OCI-LY7 (cell line): ENCODE results near the gene PRTN3. TPM values are rescaled to one million over a fixed set of nuclear protein-coding genes. Genes with fewer than 3 reads are reported as not detected.
"Not testable (repeated sequence)": the region's sequence is repeated elsewhere in the genome, so short reads cannot be mapped to it uniquely, and the experiment has no call there.

Experiments
- BruUV-seq: library from RNA; stranded (reverse); fragments of 400-500 nt; replicated peaks from 2 replicates; lab custom pipeline; 2021; lab: Mats Ljungman, UMichigan
- CTCF ChIA-PET: fragments of 300-600 bp; sonication (Branson Sonifier 250); formaldehyde crosslinking; loops from one replicate; lab custom pipeline; 2022; ENCODE audit warnings: antibody characterized with exemption; ENCODE audit not compliant: unreplicated experiment; lab: Charles Lee
- POLR2A ChIA-PET: fragments of 300-600 bp; sonication (Branson Sonifier 250); formaldehyde crosslinking; loops from one replicate; lab custom pipeline; 2022; ENCODE audit warnings: antibody characterized with exemption; lab: Charles Lee
- DNase-seq: peaks from one replicate; pipeline ENCODE4 v3.0.0-alpha.2; 2015; ENCODE audit warnings: low spot score
- H2AFZ ChIP-seq: fragments of 200-600 bp; sonication (generic), shearing (Covaris generic); 2 replicates; pipeline ENCODE4 v1.6.1; 2014; ENCODE audit warnings: mild to moderate bottlenecking, antibody characterized with exemption, low read length, moderate library complexity
- H3K27ac ChIP-seq: fragments of 200-600 bp; sonication (generic); 2 replicates; pipeline ENCODE4 v1.5.1; 2014; ENCODE audit warnings: mixed run types, low read depth, mild to moderate bottlenecking, moderate library complexity, low read length, inconsistent platforms; ENCODE audit not compliant: poor library complexity, severe bottlenecking
- H3K36me3 ChIP-seq: fragments of 200-600 bp; sonication (generic); 2 replicates; pipeline ENCODE4 v1.6.1; 2014; ENCODE audit warnings: mild to moderate bottlenecking, antibody characterized with exemption, low read length, moderate library complexity, mixed read lengths; ENCODE audit not compliant: insufficient read depth
- H3K4me1 ChIP-seq: fragments of 200-600 bp; sonication (generic); 2 replicates; pipeline ENCODE4 v1.5.1; 2014; ENCODE audit warnings: mild to moderate bottlenecking, low read length; ENCODE audit not compliant: insufficient read depth, poor library complexity, severe bottlenecking
- H3K4me2 ChIP-seq: fragments of 200-600 bp; sonication (generic); 2 replicates; pipeline ENCODE4 v1.6.1; 2014; ENCODE audit warnings: mild to moderate bottlenecking, low read length
- H3K4me3 ChIP-seq: fragments of 200-600 bp; sonication (generic); 2 replicates; pipeline ENCODE4 v1.5.1; 2014; ENCODE audit warnings: mild to moderate bottlenecking, low read depth, low read length; ENCODE audit not compliant: poor library complexity, severe bottlenecking
- H3K79me2 ChIP-seq: fragments of 200-600 bp; sonication (generic); 2 replicates; pipeline ENCODE4 v1.6.1; 2016; ENCODE audit warnings: low read depth, mild to moderate bottlenecking, low read length, moderate library complexity, mixed read lengths; ENCODE audit not compliant: insufficient read depth
- H3K9me2 ChIP-seq: fragments of 200-600 bp; sonication (generic); 2 replicates; pipeline ENCODE4 v1.6.1; 2016; ENCODE audit warnings: mild to moderate bottlenecking, low read length, mixed read lengths; ENCODE audit not compliant: insufficient read depth
- H3K9me3 ChIP-seq: fragments of 200-600 bp; sonication (generic); 2 replicates; pipeline ENCODE4 v1.6.1; 2014; ENCODE audit warnings: mild to moderate bottlenecking, mixed run types, low read length, mixed read lengths
- H4K20me1 ChIP-seq: fragments of 200-600 bp; sonication (generic); 2 replicates; pipeline ENCODE4 v1.6.1; 2014; ENCODE audit warnings: mild to moderate bottlenecking, antibody characterized with exemption, low read length, moderate library complexity, mixed read lengths; ENCODE audit not compliant: insufficient read depth
- CTCF ChIP-seq: fragments of 200-600 bp; sonication (generic); conservative IDR thresholded peaks from 2 replicates; pipeline ENCODE4 v1.5.1; 2014; ENCODE audit warnings: mild to moderate bottlenecking, antibody characterized with exemption, low read length, moderate library complexity, mixed read lengths
- EZH2phosphoT487 ChIP-seq: fragments of 200-600 bp; sonication (generic); IDR thresholded peaks from 2 replicates; pipeline ENCODE4 v1.6.1; 2018; ENCODE audit warnings: low read depth, borderline replicate concordance, mild to moderate bottlenecking, mixed run types, antibody characterized with exemption, low read length, moderate library complexity, mixed read lengths
- intact Hi-C: fragments of 100-400 bp; cut with micrococcal nuclease; formaldehyde crosslinking; loops from one replicate; pipeline ENCODE4 v1.10.0; 2022; ENCODE audit not compliant: unreplicated experiment
- total RNA-seq, 2 experiments: library from RNA; depleted of rRNA in 1 of 2; stranded (reverse); fragments of >200 nt in 1 of 2; shearing (Covaris generic) in 1 of 2; gene quantifications; 2 replicates each; pipeline ENCODE4 v1.2.3, GENCODE V29; 2014 to 2022

PRTN3 gene
- total RNA-seq, 2 experiments from 2014 or later: not detected

DNA sequence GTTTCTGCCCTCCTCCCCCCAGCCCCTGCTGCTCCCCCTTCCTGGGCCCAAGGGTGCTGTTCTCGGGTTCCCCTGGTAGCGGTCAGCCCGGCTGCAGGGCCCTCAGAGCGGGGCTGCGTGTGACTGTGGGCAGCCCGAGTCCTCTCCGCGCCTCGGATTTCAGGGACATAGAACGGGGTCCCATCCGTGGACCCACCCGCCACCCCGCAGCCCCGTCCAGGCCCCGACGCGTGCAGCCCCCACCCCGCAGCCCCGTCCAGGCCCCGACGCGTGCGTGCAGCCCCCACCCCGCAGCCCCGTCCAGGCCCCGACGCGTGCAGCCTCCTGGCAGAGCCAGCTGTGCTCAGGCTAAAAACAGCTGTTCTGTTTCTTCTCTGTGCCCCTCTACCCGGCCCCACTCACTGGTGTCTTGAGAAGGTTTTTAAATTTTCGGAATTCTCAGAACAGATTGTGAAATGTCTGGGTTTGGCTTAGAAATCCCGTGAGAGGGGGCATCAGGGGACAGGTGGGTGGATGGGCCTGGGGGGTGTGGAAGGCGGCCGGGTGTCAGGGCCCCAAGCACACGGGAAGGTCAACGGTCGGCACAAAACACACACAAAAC lies 5.5 kb upstream of the PRTN3 start:
- Histone ChIP-seq H3K79me2 (no peaks in the 10 kb centered on the region), H4K20me1 (no peaks in the 10 kb centered on the region), H2AFZ (no peak overlapping the region), H3K36me3 (no peaks in the 10 kb centered on the region), H3K4me1 (no peaks in the 10 kb centered on the region), H3K9me3 (no peaks in the 10 kb centered on the region), H3K9me2 (no peaks in the 10 kb centered on the region), H3K4me3 (no peak overlapping the region), H3K4me2 (no peak overlapping the region), H3K27ac (no peak overlapping the region)
- ChIA-PET POLR2A (no interaction called here), CTCF (no interaction called here)
- BruUV-seq: no TSS peak
- DNase-seq: no peak
- intact Hi-C loops: no loop called here
- no peak for TF ChIP-seq EZH2phosphoT487

DNA sequence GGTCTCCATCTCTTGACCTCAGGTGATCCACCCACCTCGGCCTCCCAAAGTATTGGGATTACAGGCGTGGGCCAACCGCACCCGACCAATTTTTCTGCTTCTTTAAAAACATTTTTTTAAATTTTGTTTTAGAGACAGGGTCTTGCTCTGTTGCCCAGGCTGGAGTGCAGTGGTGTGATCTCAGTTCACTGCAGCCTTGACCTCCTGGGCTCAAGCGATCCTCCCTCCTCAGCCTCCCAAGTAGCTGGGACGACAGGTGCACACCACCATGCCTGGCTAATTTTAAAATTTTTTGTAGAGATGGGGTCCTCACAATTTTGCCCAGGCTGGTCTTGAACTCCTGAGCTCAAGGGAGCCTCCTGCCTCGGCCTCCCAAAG lies 2.0 kb downstream of the PRTN3 start:
- peaks cover 13% of the 10 kb centered on the region for H3K4me1 ChIP-seq
- H2AFZ ChIP-seq, H3K4me2 ChIP-seq, CTCF ChIA-PET, H4K20me1 ChIP-seq, H3K4me3 ChIP-seq, H3K27ac ChIP-seq, DNase-seq, H3K79me2 ChIP-seq, POLR2A ChIA-PET, intact Hi-C loops, H3K36me3 ChIP-seq, BruUV-seq, H3K9me2 ChIP-seq, H3K9me3 ChIP-seq: not testable (repeated sequence)

GRCh38 chr19:843180-843835 lies 2.5 kb downstream of the PRTN3 start:
- DNase-seq: no peak
- no peaks in the 10 kb centered on the region for H3K9me3 ChIP-seq
- no peaks in the 10 kb centered on the region for H3K79me2 ChIP-seq
- no peaks in the 10 kb centered on the region for H4K20me1 ChIP-seq
- H3K4me1 ChIP-seq: peaks cover 13% of the 10 kb centered on the region
- CTCF ChIA-PET: no interaction called here
- TF ChIP-seq EZH2phosphoT487: no peak
- TF ChIP-seq CTCF: no peak
- no peak overlapping the region for H3K4me3 ChIP-seq
- no peaks in the 10 kb centered on the region for H3K36me3 ChIP-seq
- no peak overlapping the region for H3K27ac ChIP-seq
- intact Hi-C loops: no loop called here
- H3K4me2 ChIP-seq: no peak overlapping the region
- no TSS peak for BruUV-seq
- H3K9me2 ChIP-seq: no peaks in the 10 kb centered on the region
- POLR2A ChIA-PET: no interaction called here
- no peak overlapping the region for H2AFZ ChIP-seq
